WERI-Rb-1 (cell line): Measurements from ENCODE around the gene DNAH1.

Experiments used
- DNase-seq: peaks from one replicate; pipeline ENCODE4 v3.0.0-alpha.2; 2020
- H3K27ac ChIP-seq: fragments of 250-450 bp; sonication (Bioruptor Pico); 2 replicates; pipeline ENCODE4 v1.5.1; 2020; ENCODE audit warnings: mild to moderate bottlenecking, moderate library complexity
- H3K27me3 ChIP-seq: fragments of 250-450 bp; sonication (Bioruptor Pico); 2 replicates; pipeline ENCODE4 v1.5.1; 2021; ENCODE audit warnings: mild to moderate bottlenecking, low read depth, moderate library complexity; ENCODE audit not compliant: insufficient read depth, severe bottlenecking
- H3K36me3 ChIP-seq: fragments of 250-450 bp; sonication (Bioruptor Pico); 2 replicates; pipeline ENCODE4 v1.5.1; 2020; ENCODE audit warnings: mild to moderate bottlenecking, moderate library complexity
- H3K4me3 ChIP-seq: 2 replicates; pipeline ENCODE4 v1.5.1; 2011; ENCODE audit warnings: low read depth, mild to moderate bottlenecking, control low read depth, low read length
- H3K9me3 ChIP-seq: fragments of 250-450 bp; sonication (Bioruptor Pico); 2 replicates; pipeline ENCODE4 v1.5.1; 2021; ENCODE audit warnings: mild to moderate bottlenecking, moderate library complexity; ENCODE audit not compliant: severe bottlenecking
- TF ChIP-seq, protein P1 (sequence below): IDR thresholded peaks from 2 replicates; pipeline ENCODE4 v1.5.1; 2011; ENCODE audit warnings: low read depth, mild to moderate bottlenecking, control low read depth, inconsistent platforms, low read length

The DNAH1 gene

DNA sequence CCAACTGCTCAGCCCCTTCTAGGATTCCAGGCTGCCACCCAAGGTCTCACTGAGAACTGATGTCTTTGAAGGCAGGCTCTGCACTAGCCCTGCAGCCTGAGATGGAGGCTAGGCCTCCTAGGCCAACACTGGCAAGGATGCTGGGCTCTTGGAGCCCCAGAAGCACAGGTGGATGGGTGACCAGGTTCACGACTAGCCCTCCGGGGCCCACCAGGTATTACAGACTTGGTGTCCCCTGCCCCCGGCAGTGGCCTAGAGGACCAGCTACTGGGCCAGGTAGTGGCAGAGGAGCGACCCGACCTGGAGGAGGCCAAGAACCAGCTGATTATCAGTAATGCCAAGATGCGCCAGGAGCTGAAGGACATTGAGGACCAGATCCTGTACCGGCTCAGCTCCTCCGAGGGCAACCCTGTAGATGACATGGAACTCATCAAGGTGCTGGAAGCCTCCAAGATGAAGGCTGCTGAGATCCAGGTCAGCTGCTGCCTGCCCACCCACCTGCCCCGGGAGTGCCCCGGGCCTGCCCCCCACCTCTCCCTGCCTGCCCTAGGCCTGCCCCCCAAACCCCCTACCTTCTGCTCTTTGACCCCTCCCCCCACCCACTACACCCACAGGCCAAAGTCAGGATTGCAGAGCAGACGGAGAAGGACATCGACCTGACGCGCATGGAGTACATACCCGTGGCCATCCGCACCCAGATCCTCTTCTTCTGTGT, 76.3 kb downstream of the DNAH1 start:
- no peaks in the 10 kb centered on the region for H3K36me3 ChIP-seq
- TF ChIP-seq, protein P1, sequence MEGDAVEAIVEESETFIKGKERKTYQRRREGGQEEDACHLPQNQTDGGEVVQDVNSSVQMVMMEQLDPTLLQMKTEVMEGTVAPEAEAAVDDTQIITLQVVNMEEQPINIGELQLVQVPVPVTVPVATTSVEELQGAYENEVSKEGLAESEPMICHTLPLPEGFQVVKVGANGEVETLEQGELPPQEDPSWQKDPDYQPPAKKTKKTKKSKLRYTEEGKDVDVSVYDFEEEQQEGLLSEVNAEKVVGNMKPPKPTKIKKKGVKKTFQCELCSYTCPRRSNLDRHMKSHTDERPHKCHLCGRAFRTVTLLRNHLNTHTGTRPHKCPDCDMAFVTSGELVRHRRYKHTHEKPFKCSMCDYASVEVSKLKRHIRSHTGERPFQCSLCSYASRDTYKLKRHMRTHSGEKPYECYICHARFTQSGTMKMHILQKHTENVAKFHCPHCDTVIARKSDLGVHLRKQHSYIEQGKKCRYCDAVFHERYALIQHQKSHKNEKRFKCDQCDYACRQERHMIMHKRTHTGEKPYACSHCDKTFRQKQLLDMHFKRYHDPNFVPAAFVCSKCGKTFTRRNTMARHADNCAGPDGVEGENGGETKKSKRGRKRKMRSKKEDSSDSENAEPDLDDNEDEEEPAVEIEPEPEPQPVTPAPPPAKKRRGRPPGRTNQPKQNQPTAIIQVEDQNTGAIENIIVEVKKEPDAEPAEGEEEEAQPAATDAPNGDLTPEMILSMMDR, result no peak
- DNase-seq, result no peak

DNA sequence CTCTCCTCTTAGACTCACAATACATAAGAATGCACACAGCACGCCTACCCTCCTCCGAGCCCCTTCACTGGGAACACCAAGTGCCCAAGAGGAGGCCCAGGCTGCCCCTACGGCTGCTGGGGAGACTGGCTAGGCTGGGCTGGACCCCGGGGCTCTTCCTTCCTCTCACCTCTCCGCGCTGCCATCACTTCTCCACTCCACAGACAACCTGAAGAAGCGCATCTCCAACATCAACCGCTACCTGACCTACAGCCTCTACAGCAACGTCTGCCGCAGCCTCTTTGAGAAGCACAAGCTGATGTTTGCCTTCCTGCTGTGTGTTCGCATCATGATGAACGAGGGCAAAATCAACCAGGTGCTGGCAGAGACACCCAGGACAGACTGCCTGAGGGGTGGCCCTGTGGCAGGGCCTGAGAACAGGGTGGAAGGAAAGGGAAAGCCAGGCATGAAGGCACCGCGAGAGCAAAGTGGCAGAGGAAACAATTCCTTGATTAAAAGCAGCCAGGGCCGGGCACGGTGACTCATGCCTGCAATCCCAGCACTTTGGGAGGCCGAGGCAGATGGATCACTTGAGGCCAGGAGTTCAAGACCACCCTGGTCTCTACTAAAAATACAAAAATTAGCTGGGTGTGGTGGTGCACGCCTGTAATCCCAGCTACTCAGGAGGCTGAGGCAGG, 77.2 kb downstream of the DNAH1 start:
- H3K36me3 ChIP-seq, result no peaks in the 10 kb centered on the region
- DNase-seq, result no peak
- no peaks in the 10 kb centered on the region for H3K27me3 ChIP-seq
- no peak overlapping the region for H3K27ac ChIP-seq
- TF ChIP-seq, protein P1, result no peak
- H3K4me3 ChIP-seq, result no peak overlapping the region
- no peaks in the 10 kb centered on the region for H3K9me3 ChIP-seq

More for the DNA sequence above, 76.3 kb downstream of the DNAH1 start:
- H3K27ac ChIP-seq, result no peak overlapping the region
- H3K9me3 ChIP-seq, result no peaks in the 10 kb centered on the region
- H3K27me3 ChIP-seq, result no peaks in the 10 kb centered on the region
- H3K4me3 ChIP-seq, result no peak overlapping the region

DNA sequence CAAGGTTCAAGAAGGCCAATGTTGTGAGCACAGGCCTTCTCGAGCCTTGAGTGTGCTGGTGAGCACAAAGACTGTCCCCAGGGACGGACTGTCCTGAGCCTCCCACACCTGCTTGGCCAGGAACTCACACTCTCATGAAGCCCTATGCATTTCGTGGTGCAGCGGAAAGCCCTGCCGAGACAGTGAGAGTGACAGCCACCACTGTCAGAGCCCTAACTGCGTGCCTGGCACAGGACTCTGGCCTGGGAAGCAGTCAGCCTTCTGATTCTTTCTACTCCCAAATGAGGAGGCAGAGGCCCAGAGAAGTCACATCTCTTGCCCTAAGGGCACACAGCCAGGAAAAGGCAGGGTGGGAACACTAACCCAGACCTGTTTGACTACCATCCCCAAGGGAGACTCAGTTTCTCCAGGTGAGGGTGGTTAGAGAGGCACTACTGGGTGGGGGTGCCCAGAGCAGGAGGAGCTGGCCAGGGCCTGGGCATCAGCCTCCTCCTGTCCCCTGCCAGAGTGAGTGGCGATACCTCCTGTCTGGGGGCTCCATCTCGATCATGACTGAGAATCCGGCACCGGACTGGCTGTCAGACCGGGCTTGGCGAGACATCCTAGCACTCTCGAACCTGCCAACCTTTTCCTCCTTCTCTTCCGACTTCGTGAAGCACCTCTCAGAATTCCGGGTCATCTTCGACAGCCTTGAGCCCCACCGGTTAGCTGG, 78.0 kb downstream of the DNAH1 start:
- no peak for DNase-seq
- Histone ChIP-seq H3K27ac (no peak overlapping the region), H3K36me3 (no peaks in the 10 kb centered on the region), H3K9me3 (no peaks in the 10 kb centered on the region), H3K4me3 (no peak overlapping the region), H3K27me3 (no peaks in the 10 kb centered on the region)
- TF ChIP-seq, protein P1, result no peak

DNA sequence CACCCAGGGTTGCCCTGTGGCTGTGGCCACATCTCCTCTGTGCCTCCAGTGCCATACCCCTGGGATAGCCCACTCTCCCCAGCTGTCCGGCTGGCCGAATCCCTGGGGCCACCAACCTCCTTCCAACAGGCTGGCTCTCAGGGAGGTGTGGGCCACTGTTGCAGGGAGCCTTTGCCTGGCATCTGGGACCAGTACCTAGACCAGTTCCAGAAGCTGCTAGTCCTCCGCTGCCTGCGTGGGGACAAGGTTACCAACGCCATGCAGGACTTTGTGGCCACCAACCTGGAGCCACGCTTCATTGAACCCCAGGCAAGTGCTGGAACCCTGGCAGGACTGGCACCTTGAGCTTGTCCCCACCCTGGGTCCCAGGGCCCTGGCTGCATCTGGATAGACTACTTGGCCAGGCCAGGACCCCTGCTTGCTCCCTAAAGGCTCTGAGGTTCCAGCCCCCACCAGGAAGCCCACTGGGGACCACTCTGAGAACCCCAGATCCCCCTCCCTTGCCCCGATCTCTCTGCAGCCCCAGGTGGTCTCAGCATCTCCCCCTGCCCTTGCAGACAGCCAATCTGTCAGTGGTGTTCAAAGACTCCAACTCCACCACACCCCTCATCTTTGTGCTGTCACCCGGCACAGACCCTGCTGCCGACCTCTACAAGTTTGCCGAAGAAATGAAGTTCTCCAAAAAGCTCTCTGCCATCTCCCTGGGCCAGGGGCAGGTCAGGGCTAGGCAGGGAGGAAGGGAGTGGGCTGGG, 78.8 kb downstream of the DNAH1 start:
- no peaks in the 10 kb centered on the region for H3K9me3 ChIP-seq
- TF ChIP-seq, protein P1, result no peak
- no peak for DNase-seq
- no peak overlapping the region for H3K27ac ChIP-seq
- H3K4me3 ChIP-seq, result no peak overlapping the region
- no peaks in the 10 kb centered on the region for H3K27me3 ChIP-seq
- 0 out of 2 replicates have a peak, but pooled peaks cover 4% of the 10 kb centered on the region for H3K36me3 ChIP-seq

DNA sequence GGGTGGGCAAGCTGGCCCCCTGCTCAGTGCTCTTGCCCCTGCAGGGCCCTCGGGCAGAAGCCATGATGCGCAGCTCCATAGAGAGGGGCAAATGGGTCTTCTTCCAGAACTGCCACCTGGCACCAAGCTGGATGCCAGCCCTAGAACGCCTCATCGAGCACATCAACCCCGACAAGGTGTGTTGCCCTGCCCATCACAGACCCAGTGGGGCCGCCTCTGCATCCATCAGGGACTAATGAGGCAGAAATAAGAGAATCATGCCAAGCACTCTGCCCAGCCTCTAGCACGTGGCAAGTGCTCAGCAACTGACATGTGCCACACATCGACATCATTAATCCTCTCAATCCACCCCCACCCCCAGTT, 79.4 kb downstream of the DNAH1 start:
- DNase-seq, result no peak
- H3K36me3 ChIP-seq, result peaks cover 6% of the 10 kb centered on the region
- H3K27me3 ChIP-seq, result no peaks in the 10 kb centered on the region
- no peaks in the 10 kb centered on the region for H3K9me3 ChIP-seq
- no peak overlapping the region for H3K4me3 ChIP-seq
- TF ChIP-seq, protein P1, result no peak
- H3K27ac ChIP-seq, result no peak overlapping the region
